ENCODE results near the gene PNMT. TPM values are rescaled to one million over a fixed set of nuclear protein-coding genes. Genes with fewer than 3 reads are reported as not detected.
A peak's percentile ranks its signal among the peaks of the same experiment; 100 is the strongest.

Gene PNMT
- total and polyA plus RNA-seq, 12 donors, result 2.7 to 30.0 (median 4.2) TPM

DNA sequence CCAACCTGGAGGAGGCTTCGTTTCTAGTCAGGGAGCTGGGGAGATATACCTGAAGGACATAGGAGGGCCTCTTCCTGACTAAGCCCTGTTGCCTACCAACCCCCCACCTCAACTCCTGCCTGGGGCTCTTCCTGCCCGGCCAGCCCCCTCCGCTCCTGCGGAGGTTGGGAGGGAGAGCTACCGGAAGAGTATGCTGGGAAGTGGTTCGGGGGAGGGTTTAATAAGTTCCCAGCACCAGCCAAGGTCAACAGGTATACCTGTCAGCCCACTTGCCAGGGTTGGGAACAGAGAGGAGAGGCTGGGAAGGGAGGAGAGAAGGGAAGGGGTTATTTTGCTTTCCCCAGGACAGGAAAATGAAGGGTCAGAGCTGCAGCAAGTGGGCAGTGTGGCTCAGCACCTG is 36.9 kb upstream of the PNMT start:
- H3K9me3 ChIP-seq, result no peaks in the 10 kb centered on the region
- intact Hi-C loops (cut with DNase I), result loop anchor here in 3 of 10 donors (5.0 kb wide), 2 partner anchors 41 to 116 kb away; no protein-coding TSS in a partner anchor
- H3K27me3 ChIP-seq, result peaks cover 10 to 43% (median 26%) of the 10 kb centered on the region in 7 donors
- 39 to 42% methylated on average over 6 of the region's 6 CpGs for WGBS, 2 donors
- TF ChIP-seq CTCF (IDR thresholded peaks at IDR 0.05), result no peak
- ATAC-seq (no peak), DNase-seq (no peak)
- no peak overlapping the region for H3K27ac ChIP-seq
- no peaks in the 10 kb centered on the region for H3K36me3 ChIP-seq
- no peak overlapping the region for H3K4me3 ChIP-seq
- H3K4me1 ChIP-seq, result peaks cover 4 to 37% (median 13%) of the 10 kb centered on the region in 9 donors

DNA sequence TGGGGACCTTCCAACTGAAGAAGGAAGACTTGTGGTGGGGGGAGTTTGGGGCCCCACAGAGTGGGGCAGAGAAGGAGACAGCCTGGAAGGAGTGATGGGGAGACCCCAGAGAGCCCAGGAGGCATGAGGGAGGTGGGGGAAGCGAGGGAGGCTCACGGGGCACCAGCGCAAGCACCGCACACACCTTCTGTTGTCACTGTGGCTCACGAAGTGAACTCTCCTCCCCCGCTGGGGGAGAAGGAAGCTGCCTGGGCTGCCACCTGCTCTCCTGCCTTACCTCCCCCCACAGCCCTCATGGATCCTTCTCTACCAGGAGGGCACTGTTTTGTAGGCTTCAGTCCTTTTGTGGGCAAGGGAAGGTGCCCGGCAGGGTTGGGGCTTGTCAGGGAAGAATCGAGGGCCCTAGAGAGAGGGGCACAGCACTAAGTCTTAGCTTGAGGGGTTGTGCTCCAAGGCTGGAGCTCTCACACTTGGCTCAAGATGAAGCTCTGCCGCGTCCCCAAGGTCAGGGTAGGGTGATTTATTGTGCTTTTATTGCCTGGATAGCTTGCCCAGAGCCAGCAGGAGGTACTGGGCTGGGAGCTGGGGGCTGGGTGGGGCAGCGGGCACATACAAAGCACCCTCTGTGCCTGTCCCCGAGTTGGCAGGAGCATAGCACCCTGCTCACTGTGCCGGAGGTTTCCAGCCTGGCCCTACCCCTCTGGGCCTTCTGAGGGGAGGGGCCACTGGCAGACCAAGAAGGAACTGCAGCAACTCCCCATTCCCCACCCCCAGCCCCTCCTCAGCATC is 35.9 kb upstream of the PNMT start:
- DNase-seq, result no peak
- no peak for TF ChIP-seq CTCF (IDR thresholded peaks at IDR 0.05)
- H3K27me3 ChIP-seq, result peaks cover under 1 to 34% (median 16%) of the 10 kb centered on the region in 7 donors
- 59 to 69% methylated on average over 13 of the region's 13 CpGs for WGBS, 2 donors
- intact Hi-C loops (cut with DNase I), result loop anchor here in 3 of 10 donors (5.0 kb wide), 2 partner anchors 40 to 115 kb away; no protein-coding TSS in a partner anchor
- no peak for ATAC-seq
- H3K27ac ChIP-seq, result no peak overlapping the region
- H3K4me3 ChIP-seq, result no peak overlapping the region
- no peaks in the 10 kb centered on the region for H3K9me3 ChIP-seq
- peaks cover 6 to 32% (median 12%) of the 10 kb centered on the region in 9 donors for H3K4me1 ChIP-seq
- no peaks in the 10 kb centered on the region for H3K36me3 ChIP-seq

DNA sequence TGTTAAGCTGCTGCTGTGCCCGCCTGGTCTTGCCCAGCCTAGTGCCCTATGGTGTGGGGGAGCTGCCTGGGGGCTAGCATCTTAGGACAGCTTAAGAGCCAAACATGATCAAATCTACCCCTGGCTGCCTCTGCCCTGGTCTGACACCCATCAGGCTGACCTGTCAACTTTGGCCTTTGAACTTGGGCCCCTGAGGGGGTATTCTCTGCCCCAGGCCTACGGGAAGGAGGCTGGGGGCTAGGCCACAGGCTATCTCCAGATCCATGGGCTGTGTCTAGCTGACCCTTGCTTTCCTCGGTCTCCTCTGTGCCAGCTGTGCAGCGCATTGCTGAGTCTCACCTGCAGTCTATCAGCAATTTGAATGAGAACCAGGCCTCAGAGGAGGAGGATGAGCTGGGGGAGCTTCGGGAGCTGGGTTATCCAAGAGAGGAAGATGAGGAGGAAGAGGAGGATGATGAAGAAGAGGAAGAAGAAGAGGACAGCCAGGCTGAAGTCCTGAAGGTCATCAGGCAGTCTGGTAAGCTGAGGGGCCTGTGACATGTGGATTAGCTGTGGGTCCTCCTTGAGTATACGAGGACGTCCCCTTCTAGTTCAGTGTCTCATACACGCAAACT is 34.6 kb upstream of the PNMT start:
- Histone ChIP-seq H3K27me3 (peaks cover 0 to 21% (median 3%) of the 10 kb centered on the region in 7 donors), H3K27ac (no peak overlapping the region), H3K4me3 (no peak overlapping the region), H3K9me3 (no peaks in the 10 kb centered on the region), H3K4me1 (peaks cover 6 to 43% (median 22%) of the 10 kb centered on the region in 9 donors), H3K36me3 (no peaks in the 10 kb centered on the region)
- 66 to 80% methylated on average over 8 of the region's 8 CpGs for WGBS, 2 donors
- no peak for DNase-seq
- TF ChIP-seq CTCF (IDR thresholded peaks at IDR 0.05), result no peak
- intact Hi-C loops (cut with DNase I), result loop anchor here in 3 of 10 donors (5.0 kb wide), 2 partner anchors 39 to 114 kb away; no protein-coding TSS in a partner anchor
- no peak for ATAC-seq

DNA sequence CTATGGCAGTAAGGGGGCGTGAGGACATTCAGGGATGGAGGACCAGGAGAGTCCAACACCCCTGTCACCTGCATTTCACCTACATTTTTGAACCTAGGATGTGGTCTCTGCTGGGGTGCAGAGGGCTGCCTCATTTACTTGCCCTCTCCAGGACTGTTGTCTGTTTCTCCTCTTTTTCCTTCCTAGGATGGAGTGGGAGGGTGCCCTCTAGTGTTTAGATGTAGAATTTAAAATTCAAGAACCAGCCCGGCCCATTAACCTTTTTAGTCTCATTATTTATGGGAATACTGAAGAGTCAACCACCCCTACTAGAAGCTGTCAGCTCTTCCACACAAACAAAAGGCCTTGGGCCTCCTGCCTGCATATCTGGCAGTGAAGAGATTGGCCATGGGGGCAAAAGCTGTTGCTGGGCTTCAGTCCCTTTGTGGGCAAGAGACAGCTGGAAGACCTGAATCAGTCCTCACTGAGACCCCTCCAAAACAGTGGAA is 33.8 kb upstream of the PNMT start:
- WGBS, 2 donors, result 50% methylated on average over 2 of the region's 2 CpGs
- ATAC-seq (no peak), DNase-seq (no peak)
- Histone ChIP-seq H3K27me3 (peaks cover 0 to 13% (median 0%) of the 10 kb centered on the region in 7 donors), H3K4me1 (peaks cover 6 to 50% (median 30%) of the 10 kb centered on the region in 9 donors), H3K36me3 (no peaks in the 10 kb centered on the region), H3K9me3 (no peaks in the 10 kb centered on the region), H3K27ac (no peak overlapping the region), H3K4me3 (no peak overlapping the region)
- intact Hi-C loops (cut with DNase I), result loop anchor here in 3 of 10 donors (5.0 kb wide), 2 partner anchors 38 to 113 kb away; no protein-coding TSS in a partner anchor
- TF ChIP-seq CTCF (IDR thresholded peaks at IDR 0.05), result peak; percentile 70 to 82 (median 76)

Measured in heart right ventricle (tissue), 16 donors.